Measurements from ENCODE around the gene GABPB2. TPM values are rescaled to one million over a fixed set of nuclear protein-coding genes. Genes with fewer than 3 reads are reported as not detected.
A peak's percentile ranks its signal among the peaks of the same experiment; 100 is the strongest.

The GABPB2 gene
- total RNA-seq, 2 experiments from 2014 or later = 24.5 to 25.9 TPM

DNA sequence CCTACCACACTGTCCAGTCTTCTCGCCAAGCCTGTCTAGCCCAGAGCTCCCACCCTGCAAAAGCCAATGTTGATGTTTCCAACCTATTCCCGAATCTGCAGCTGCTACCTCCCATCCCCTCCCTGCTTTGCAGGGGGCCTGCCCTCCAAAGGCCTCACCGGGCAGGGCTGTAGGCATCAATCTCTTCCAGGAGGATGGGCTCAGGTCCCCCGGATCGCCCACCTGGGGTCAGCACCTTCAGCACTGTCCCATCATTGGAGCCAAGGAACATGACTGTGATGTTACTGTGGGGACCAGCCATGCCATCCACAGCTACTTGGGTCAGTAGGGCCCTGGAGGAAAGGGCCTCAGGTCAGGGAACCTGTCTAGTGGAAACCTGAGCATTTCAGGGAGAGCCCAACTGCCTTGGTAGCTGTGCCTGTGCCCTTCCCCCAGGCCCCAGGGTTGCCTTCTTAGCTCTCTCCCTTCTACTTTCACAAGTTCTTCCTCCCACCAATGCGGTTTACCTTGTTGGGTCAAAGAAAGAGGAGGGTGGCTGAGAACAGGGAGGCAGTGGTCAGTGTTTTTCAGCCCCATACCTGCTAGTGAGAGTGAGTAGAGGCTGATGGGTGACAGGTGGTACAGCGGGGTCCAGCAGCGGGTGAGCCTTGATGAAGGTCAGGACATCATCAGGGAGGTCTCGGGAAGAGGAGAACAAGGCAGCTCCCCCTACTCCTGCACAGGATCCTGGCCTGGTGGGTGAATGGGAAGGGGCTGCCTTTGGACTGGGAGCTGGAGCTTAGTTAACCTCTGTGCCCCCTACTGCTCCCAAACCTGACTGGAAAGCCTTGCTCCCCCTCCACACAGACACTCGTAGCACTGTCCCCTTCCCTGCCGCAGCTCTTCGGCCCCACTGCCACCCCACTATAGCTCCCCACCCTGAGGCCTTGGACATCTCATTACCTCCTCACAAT is 65.1 kb downstream of the GABPB2 start:
- POLR2A ChIA-PET = interaction anchor here (0.7 to 1.1 kb wide), 3 partner anchors 9 to 54 kb away, joined by 3 to 4 read pairs (median 3); partner anchors contain the start of genes TNFAIP8L2 and VPS72
- DNase-seq = no peak
- H3K4me3 Mint-ChIP-seq = no peak overlapping the region
- CTCF ChIA-PET = interaction anchor here (1.6 kb wide), 1 partner anchor 36 kb away, joined by 6 read pairs; no protein-coding TSS in a partner anchor
- H3K27ac Mint-ChIP-seq = no peak overlapping the region
- peaks cover 10% of the 10 kb centered on the region for H3K27me3 Mint-ChIP-seq
- no peaks in the 10 kb centered on the region for H3K36me3 Mint-ChIP-seq (ENCODE audit: low read depth)
- H3K4me1 Mint-ChIP-seq = peaks cover 9% of the 10 kb centered on the region
- no peaks in the 10 kb centered on the region for H3K9me3 Mint-ChIP-seq

DNA sequence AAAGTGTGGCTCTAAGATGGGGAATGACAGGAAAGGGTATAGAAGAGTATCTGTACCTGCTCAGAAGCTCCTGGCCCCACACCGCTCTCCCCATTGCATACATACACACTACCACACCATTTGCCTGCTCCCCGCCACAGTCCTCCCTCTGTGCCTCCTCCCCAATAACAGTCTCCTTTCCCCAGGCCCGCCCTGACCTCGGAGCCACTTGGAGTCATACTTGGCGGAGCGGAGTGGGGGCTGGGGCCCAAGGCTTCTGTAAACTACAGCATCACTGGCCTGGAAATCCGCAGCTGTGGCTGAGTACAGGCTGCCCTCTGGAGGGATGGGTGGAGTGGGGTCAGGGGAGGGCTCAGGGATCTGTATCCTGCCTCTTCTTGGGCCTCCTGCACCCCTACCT is 67.2 kb downstream of the GABPB2 start:
- Mint-ChIP-seq H3K27me3 (no peaks in the 10 kb centered on the region), H3K4me3 (no peak overlapping the region), H3K27ac (no peak overlapping the region), H3K4me1 (no peaks in the 10 kb centered on the region), H3K36me3 (ENCODE audit: low read depth) (no peaks in the 10 kb centered on the region), H3K9me3 (no peaks in the 10 kb centered on the region)
- ChIA-PET CTCF (no interaction called here), POLR2A (no interaction called here)
- no peak for DNase-seq

DNA sequence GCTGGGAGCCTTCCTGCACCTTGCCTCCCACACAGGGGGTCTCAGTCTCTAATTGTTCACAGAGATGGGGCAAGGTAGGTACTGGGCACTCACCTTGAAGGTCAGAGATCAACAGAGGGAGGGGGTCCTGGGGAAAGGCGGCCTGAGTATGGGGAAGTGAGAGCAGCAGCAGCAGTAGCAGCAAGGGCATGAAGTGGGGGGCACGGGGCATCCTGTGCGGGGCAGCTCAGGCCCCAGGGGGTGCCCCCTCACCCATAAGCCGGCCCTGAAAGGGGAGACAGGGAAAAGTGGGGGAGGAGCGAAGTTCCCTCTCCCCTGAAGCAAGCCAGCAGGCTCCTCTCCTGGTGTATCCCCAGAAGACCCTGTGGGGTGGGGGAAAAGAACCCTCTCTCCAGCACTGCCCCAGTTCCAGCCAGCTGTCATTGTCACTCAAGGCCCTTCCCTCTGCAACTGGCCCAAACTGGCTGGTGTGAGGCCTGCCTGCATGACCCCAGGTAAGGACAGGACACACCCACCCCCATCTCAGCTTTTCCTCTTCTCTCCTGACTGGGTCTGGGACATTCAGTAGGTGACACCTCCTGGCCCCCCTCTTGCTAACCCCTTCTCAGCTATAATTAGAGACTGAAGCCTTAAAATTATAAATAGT is 72.0 kb downstream of the GABPB2 start:
- H3K4me3 Mint-ChIP-seq = no peak overlapping the region
- DNase-seq = no peak
- no peaks in the 10 kb centered on the region for H3K9me3 Mint-ChIP-seq
- no peak overlapping the region for H3K27ac Mint-ChIP-seq
- no peaks in the 10 kb centered on the region for H3K36me3 Mint-ChIP-seq (ENCODE audit: low read depth)
- POLR2A ChIA-PET = interaction anchor here (0.7 to 2.1 kb wide), 3 partner anchors 11 to 39 kb away, joined by 3 to 7 read pairs (median 3); partner anchors contain the start of gene TNFAIP8L2
- peaks cover 11% of the 10 kb centered on the region for H3K4me1 Mint-ChIP-seq
- CTCF ChIA-PET = interaction anchor here (1.3 to 2.7 kb wide), 3 partner anchors 10 to 43 kb away, joined by 3 to 12 read pairs (median 4); partner anchors contain the start of gene TNFAIP8L2
- peaks cover 9% of the 10 kb centered on the region for H3K27me3 Mint-ChIP-seq

DNA sequence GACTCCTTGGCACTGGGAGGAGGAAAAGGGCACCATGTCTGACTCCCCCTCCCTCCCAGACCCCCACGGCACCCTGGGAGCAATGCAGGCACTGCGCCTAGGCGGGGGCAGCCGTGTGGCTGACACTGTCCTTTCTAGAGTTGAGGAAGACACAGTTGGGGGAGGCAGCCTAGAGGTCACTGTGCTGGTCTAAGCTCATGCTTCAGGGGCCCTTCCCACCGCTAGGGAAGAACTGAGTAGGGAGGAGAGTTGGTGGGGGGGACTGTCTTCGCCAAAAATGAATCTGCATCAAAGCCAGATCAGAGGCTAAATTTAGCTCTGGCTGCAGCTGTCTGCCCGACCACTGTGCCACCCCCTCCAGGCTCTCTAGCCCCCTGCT is 72.5 kb downstream of the GABPB2 start:
- Mint-ChIP-seq H3K27ac (no peak overlapping the region), H3K27me3 (peaks cover 14% of the 10 kb centered on the region), H3K4me3 (no peak overlapping the region), H3K4me1 (peaks cover 11% of the 10 kb centered on the region), H3K36me3 (ENCODE audit: low read depth) (no peaks in the 10 kb centered on the region), H3K9me3 (no peaks in the 10 kb centered on the region)
- CTCF ChIA-PET = interaction anchor here (1.3 kb wide), 1 partner anchor 13 kb away, joined by 4 read pairs; the partner anchor contains the start of gene TNFAIP8L2
- POLR2A ChIA-PET = interaction anchor here (0.9 to 6.4 kb wide), 3 partner anchors 14 to 46 kb away, joined by 3 to 22 read pairs (median 3); partner anchors contain the start of genes TNFAIP8L2 and VPS72
- no peak for DNase-seq

DNA sequence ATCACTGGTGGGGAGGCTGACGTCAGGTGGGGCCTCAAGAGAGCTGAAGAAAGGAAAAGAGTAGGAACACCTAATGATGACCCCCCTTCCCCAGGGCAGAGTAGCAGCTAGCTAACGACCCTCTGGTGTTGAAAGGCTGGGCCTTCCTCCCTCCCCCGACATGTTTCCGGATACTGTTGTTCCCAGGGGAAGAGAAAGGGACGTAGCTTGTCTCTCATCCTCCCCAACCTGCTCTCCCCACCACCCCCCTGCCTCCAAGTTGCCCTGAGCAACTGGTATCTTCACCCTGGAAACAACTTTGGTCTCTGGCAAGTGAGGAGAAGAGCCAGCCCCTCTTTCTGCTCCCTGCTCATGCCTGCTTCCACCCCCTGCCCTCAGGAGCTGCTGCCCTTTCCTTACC is 73.4 kb downstream of the GABPB2 start:
- DNase-seq = no peak
- ChIA-PET POLR2A (interaction anchor here (1.2 to 6.4 kb wide), 3 partner anchors 9 to 45 kb away, joined by 3 to 22 read pairs (median 3); partner anchors contain the start of genes TNFAIP8L2 and VPS72), CTCF (interaction anchor here (2.0 kb wide), 1 partner anchor 44 kb away, joined by 5 read pairs; no protein-coding TSS in a partner anchor)
- Mint-ChIP-seq H3K36me3 (ENCODE audit: low read depth) (no peaks in the 10 kb centered on the region), H3K27ac (no peak overlapping the region), H3K4me1 (peaks cover 11% of the 10 kb centered on the region), H3K9me3 (no peaks in the 10 kb centered on the region), H3K27me3 (peaks cover 14% of the 10 kb centered on the region), H3K4me3 (no peak overlapping the region)

DNA sequence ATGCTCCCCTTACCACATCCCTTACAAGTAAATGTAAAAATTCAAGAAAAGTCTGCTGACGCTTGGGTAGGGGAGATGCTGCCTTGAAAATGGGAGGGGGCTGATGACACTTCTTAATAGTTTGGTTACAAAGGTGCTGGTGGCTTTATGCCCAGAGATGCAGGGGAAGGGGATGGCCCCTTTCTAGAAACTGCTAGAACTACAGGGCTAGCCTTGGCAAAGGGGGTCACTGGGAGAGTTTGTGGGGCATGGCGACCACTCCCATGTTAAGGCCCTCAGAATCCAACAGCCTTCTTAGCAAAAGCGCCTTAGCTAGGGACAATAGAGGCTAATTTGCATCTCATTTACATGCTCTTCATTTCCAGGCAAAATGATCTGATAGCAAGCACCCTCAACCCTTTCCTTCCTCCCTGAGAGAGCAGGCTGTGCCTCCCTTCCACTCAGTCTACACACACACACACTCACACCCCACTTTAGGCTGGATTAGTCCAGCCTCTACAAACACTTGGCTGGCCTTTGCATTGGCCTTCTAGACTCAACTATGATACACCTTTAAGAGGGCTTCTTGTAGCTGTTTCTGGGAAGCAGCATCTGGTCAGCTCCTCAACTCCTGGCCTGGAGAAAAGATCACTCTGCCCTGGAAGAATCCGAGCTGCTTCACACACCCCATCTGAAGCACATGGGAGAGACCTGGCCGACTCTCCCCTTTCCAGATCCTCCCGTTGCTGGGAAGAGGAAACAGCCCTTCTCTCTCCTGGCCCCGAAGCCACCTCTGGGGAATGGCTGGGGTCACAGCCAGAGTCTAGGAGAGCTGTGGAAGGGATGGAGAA is 74.1 kb downstream of the GABPB2 start:
- Mint-ChIP-seq H3K4me1 (peaks cover 11% of the 10 kb centered on the region), H3K27me3 (peaks cover 14% of the 10 kb centered on the region), H3K9me3 (no peaks in the 10 kb centered on the region), H3K36me3 (ENCODE audit: low read depth) (no peaks in the 10 kb centered on the region), H3K4me3 (no peak overlapping the region), H3K27ac (no peak overlapping the region)
- no peak for DNase-seq
- ChIA-PET CTCF (interaction anchor here (0.9 to 2.0 kb wide), 2 partner anchors 12 to 44 kb away, joined by 4 to 5 read pairs; partner anchors contain the start of gene TNFAIP8L2), POLR2A (interaction anchor here (0.9 to 6.4 kb wide), 5 partner anchors 9 to 86 kb away, joined by 3 to 22 read pairs (median 3); partner anchors contain the start of genes TNFAIP8L2 and VPS72)

DNA sequence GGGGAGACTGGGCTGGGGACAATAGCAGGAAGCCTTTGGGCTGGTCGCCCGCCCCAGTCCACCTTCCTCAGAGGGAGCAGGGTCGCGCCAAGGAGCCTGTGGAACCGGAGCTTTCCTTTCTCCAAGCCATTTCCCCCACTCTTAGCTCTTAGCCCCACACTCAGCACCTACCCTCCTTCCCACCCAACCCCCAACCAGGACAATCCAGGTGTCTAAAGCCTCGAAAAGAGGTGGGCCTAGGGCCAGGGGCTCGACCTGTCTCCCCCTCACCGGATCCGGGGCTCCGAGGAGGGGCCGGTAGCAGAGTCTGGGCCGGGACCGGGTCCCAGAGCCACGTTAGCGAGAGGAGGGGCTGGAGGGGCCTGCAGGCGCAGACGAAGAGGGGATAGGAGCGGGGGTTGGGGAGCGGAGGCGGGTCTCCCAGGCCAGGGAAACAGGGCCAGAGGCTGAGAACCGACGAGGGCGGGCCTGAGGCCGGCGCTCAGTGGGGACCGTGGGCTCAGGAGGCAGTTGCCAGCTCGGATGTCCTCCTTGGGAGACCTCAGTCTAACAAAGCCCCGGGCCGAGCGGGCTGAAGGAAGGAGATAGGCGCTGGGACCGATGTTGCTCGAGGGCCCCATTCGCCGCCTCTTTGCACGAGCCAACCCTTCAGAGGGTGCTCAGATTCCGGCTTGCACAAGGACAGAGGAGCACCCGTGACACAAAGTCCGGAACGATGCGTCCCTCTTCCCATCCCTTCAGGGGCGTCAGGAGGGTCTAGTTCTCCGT is 74.9 kb downstream of the GABPB2 start:
- no peak overlapping the region for H3K27ac Mint-ChIP-seq
- H3K36me3 Mint-ChIP-seq (ENCODE audit: low read depth) = no peaks in the 10 kb centered on the region
- POLR2A ChIA-PET = interaction anchor here (0.9 to 6.4 kb wide), 5 partner anchors 10 to 520 kb away, joined by 3 to 22 read pairs (median 3); partner anchors contain the start of gene TNFAIP8L2
- peaks cover 14% of the 10 kb centered on the region for H3K27me3 Mint-ChIP-seq
- DNase-seq = no peak
- peak overlapping the region; percentile 93 for H3K4me3 Mint-ChIP-seq
- H3K9me3 Mint-ChIP-seq = no peaks in the 10 kb centered on the region
- peaks cover 11% of the 10 kb centered on the region for H3K4me1 Mint-ChIP-seq
- CTCF ChIA-PET = interaction anchor here (0.9 to 2.0 kb wide), 2 partner anchors 11 to 45 kb away, joined by 4 to 5 read pairs; partner anchors contain the start of gene TNFAIP8L2

DNA sequence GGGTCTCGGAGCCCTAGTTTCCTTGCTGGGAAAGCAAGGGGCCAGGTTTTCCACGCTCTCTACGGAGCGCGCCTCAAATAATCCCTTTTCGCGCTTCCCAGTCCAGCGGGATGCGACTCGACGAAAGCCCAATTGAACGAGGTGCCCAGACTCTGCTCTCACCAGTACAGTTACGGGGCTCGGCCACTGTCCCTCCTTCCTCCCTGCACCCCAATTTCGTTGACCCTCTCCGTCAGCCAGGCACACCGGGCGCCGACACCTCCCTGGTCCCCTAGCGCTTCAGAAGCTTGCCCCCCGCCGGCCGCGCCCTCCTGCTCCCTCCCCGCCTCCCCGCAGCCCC is 75.5 kb downstream of the GABPB2 start:
- no peak for DNase-seq
- Mint-ChIP-seq H3K9me3 (no peaks in the 10 kb centered on the region), H3K4me1 (peaks cover 11% of the 10 kb centered on the region), H3K27me3 (peaks cover 14% of the 10 kb centered on the region), H3K4me3 (peak overlapping the region; percentile 93), H3K36me3 (ENCODE audit: low read depth) (no peaks in the 10 kb centered on the region), H3K27ac (no peak overlapping the region)
- POLR2A ChIA-PET = interaction anchor here (1.0 to 6.4 kb wide), 3 partner anchors 11 to 519 kb away, joined by 3 to 22 read pairs (median 3); partner anchors contain the start of gene TNFAIP8L2
- CTCF ChIA-PET = interaction anchor here (2.0 kb wide), 1 partner anchor 46 kb away, joined by 5 read pairs; no protein-coding TSS in a partner anchor

DNA sequence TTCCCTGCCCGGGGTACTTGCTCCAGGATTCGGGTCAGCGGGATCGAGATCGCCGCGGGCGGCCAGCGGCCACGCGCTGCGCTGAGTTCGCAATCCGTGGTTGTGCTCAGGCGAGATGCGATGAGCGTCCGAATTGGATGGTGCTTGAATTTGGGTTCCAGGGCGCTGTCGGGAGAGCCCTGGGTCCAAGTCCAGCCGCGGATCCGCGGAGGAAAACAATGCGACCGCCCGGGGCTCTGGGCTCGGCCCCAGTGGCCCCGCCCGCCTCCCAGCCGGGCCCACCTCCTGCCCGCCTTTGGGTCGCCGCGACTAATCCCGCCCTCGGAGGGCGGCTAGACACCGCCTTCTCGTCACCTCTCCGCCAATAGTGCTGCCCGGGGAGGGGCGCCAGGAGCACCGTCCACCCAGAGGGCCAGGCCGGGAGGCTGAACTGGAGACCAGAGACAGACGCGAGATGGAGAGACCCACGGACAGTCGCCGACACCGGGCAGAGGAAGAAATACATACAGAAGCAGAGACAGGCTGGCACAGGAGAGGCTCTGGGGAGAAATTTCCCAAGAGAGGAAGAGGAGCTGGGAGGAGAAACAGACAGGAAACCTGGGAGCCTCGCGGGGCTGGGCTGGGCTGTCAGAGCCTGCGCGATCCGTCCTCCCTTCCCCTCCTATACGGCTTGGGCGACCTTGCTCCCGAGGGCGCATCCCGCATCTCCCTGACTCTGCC is 76.0 kb downstream of the GABPB2 start, which contains the start of gene SEMA6C:
TSS of gene SEMA6C (minus strand) at position 220 of the 720 bp plus-strand sequence. CDS start 4,010 bp downstream, outside the sequence.
- H3K9me3 Mint-ChIP-seq = no peaks in the 10 kb centered on the region
- H3K4me1 Mint-ChIP-seq = peaks cover 11% of the 10 kb centered on the region
- H3K36me3 Mint-ChIP-seq (ENCODE audit: low read depth) = no peaks in the 10 kb centered on the region
- ChIA-PET CTCF (interaction anchor here (0.9 to 2.7 kb wide), 3 partner anchors 10 to 122 kb away, joined by 6 to 18 read pairs (median 7); partner anchors contain the start of gene TNFAIP8L2), POLR2A (interaction anchor here (1.0 to 6.4 kb wide), 4 partner anchors 10 to 519 kb away, joined by 3 to 22 read pairs (median 4); partner anchors contain the start of genes GABPB2 and TNFAIP8L2)
- no peak within 1 kb of the TSS for H3K27ac Mint-ChIP-seq
- peaks cover 14% of the 10 kb centered on the region for H3K27me3 Mint-ChIP-seq
- peak within 1 kb of the TSS; percentile 93 for H3K4me3 Mint-ChIP-seq
- peak; percentile 89 for DNase-seq

DNA sequence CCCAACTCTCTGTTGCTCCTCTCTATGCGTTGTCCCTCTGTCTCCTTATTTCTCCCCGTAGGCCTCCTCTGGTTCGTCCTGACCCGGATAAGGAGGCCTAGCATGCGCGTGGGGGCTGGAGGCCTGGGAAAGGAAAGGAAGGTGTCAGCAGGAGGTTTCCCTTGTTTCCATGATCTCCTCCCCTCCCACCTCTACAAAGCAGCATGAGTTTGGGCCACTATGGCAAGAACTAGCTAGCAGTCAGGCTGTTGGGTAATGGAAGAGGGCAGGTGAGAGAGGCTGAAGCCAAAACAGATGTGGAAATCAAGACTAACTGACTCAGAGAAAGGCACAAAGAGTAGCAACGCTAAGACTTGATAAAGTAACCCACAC is 76.6 kb downstream of the GABPB2 start:
- no peaks in the 10 kb centered on the region for H3K36me3 Mint-ChIP-seq (ENCODE audit: low read depth)
- peaks cover 11% of the 10 kb centered on the region for H3K4me1 Mint-ChIP-seq
- peak overlapping the region; percentile 93 for H3K4me3 Mint-ChIP-seq
- no peak for DNase-seq
- POLR2A ChIA-PET = interaction anchor here (1.1 to 6.4 kb wide), 3 partner anchors 10 to 77 kb away, joined by 3 to 22 read pairs (median 4); partner anchors contain the start of genes GABPB2 and TNFAIP8L2
- no peak overlapping the region for H3K27ac Mint-ChIP-seq
- peaks cover 14% of the 10 kb centered on the region for H3K27me3 Mint-ChIP-seq
- CTCF ChIA-PET = interaction anchor here (0.9 to 2.7 kb wide), 3 partner anchors 10 to 123 kb away, joined by 6 to 18 read pairs (median 7); partner anchors contain the start of gene TNFAIP8L2
- no peaks in the 10 kb centered on the region for H3K9me3 Mint-ChIP-seq

All from activated CD4-positive, alpha-beta memory T cell treated with anti-CD3 and anti-CD28 coated beads, Interleukin-2, amount 10 ng/mL, durations not matched to agents 7 days and 5 days (primary cell).